Endothelial cell of umbilical vein (primary cell): ENCODE data around the gene CDC34. TPM values are rescaled to one million over a fixed set of nuclear protein-coding genes. Genes with fewer than 3 reads are reported as not detected.

Experiments
- BruUV-seq: library from RNA; stranded (reverse); fragments of 400-500 nt; replicated peaks from 2 replicates; lab custom pipeline; 2021; lab: Mats Ljungman, UMichigan
- CTCF ChIA-PET: fragments of 300-600, 350-600 bp; sonication (Branson Sonifier 250); formaldehyde crosslinking; loops from one replicate; lab custom pipeline; 2021; ENCODE audit warnings: antibody characterized with exemption, inconsistent platforms; lab: Charles Lee
- POLR2A ChIA-PET: fragments of 300-600, 350-600 bp; sonication (Branson Sonifier 250); formaldehyde crosslinking; loops from one replicate; lab custom pipeline; 2021; ENCODE audit warnings: antibody characterized with exemption, inconsistent platforms; lab: Charles Lee
- DNase-seq: peaks from one replicate; pipeline ENCODE4 v3.0.0-alpha.2; 2011; ENCODE audit warnings: low read depth, low spot score
- FAIRE-seq: peaks from 2 replicates; lab custom pipeline; 2011; peaks lifted over from hg19 to GRCh38; lab: Jason Lieb, UNC
- H2AFZ ChIP-seq: 2 replicates; pipeline ENCODE4 v1.6.0; 2012; ENCODE audit warnings: low read depth, low read length, control low read depth, inconsistent platforms
- H3K27ac ChIP-seq: 2 replicates; pipeline ENCODE4 v1.5.1; 2011; ENCODE audit warnings: low read depth, mild to moderate bottlenecking, control low read depth, low read length, moderate library complexity; ENCODE audit not compliant: insufficient read depth
- H3K27me3 ChIP-seq, 2 experiments: 2 replicates each; pipeline versions ENCODE4 v1.6.0 to v1.6.1; 2011; ENCODE audit warnings: low read length in 2 of 2, mixed read lengths in 1 of 2; ENCODE audit not compliant: control insufficient read depth in 2 of 2, insufficient read depth in 2 of 2
- H3K36me3 ChIP-seq, 2 experiments: 2 replicates in 1 of 2; 3 replicates in 1 of 2; pipeline ENCODE4 v1.5.1; 2011; ENCODE audit warnings: low read length in 2 of 2, mild to moderate bottlenecking in 1 of 2, moderate library complexity in 1 of 2; ENCODE audit not compliant: control insufficient read depth in 2 of 2, insufficient read depth in 2 of 2; ENCODE audit errors: extremely low read depth in 1 of 2
- H3K4me1 ChIP-seq: 3 replicates; pipeline ENCODE4 v1.5.1; 2011; ENCODE audit warnings: mild to moderate bottlenecking, low read length; ENCODE audit not compliant: control insufficient read depth, insufficient read depth; ENCODE audit errors: extremely low read depth
- H3K4me2 ChIP-seq: 2 replicates; pipeline ENCODE4 v1.6.1; 2011; ENCODE audit warnings: low read length, control low read depth, mixed read lengths; ENCODE audit not compliant: insufficient read depth
- H3K4me3 ChIP-seq, 3 experiments: fragments of 200-600 bp in 1 of 3; sonication (generic), shearing (Covaris generic) in 1 of 3; replicated peaks in 1 of 3; 2 replicates each; pipeline ENCODE4 v1.5.1; 2011 to 2016; ENCODE audit warnings: control low read depth in 3 of 3, low read length in 3 of 3, mild to moderate bottlenecking in 2 of 3, inconsistent platforms in 1 of 3, low read depth in 1 of 3, moderate library complexity in 1 of 3; ENCODE audit not compliant: insufficient read depth in 1 of 3
- H3K79me2 ChIP-seq: 2 replicates; pipeline ENCODE4 v1.6.0; 2012; ENCODE audit warnings: low read length, inconsistent platforms; ENCODE audit not compliant: control insufficient read depth, insufficient read depth
- H3K9ac ChIP-seq: replicated peaks from 2 replicates; pipeline ENCODE3; 2011; ENCODE audit warnings: low read length, control low read depth; ENCODE audit not compliant: insufficient read depth; ENCODE audit errors: extremely low read depth
- H3K9me1 ChIP-seq: replicated peaks from 3 replicates; pipeline ENCODE4 v1.6.0; 2011; ENCODE audit warnings: mild to moderate bottlenecking, low read length; ENCODE audit not compliant: control insufficient read depth, insufficient read depth; ENCODE audit errors: extremely low read depth
- H3K9me3 ChIP-seq: replicated peaks from 2 replicates; pipeline ENCODE4 v1.5.1; 2012; ENCODE audit warnings: low read length, inconsistent platforms; ENCODE audit not compliant: control insufficient read depth, insufficient read depth
- H4K20me1 ChIP-seq: replicated peaks from 2 replicates; pipeline ENCODE3; 2011; ENCODE audit warnings: mild to moderate bottlenecking, low read length; ENCODE audit not compliant: control insufficient read depth, insufficient read depth; ENCODE audit errors: extremely low read depth
- EZH2 ChIP-seq: IDR thresholded peaks from 2 replicates; pipeline ENCODE4 v1.6.1; 2012; ENCODE audit warnings: borderline replicate concordance, low read depth, mild to moderate bottlenecking, moderate library complexity, low read length, inconsistent platforms; ENCODE audit not compliant: severe bottlenecking
- FOS ChIP-seq: IDR thresholded peaks from 2 replicates; pipeline ENCODE4 v1.6.1; 2011; ENCODE audit warnings: mild to moderate bottlenecking, low read length, moderate library complexity, borderline replicate concordance; ENCODE audit not compliant: insufficient read depth
- GATA2 ChIP-seq: IDR thresholded peaks from 2 replicates; pipeline ENCODE4 v1.7.0; 2011; ENCODE audit warnings: low read depth, mild to moderate bottlenecking, moderate library complexity, mixed read lengths, low read length; ENCODE audit not compliant: insufficient read length, insufficient read depth
- MYC ChIP-seq: IDR thresholded peaks from one replicate; pipeline ENCODE4 v1.6.1; 2011; ENCODE audit warnings: mild to moderate bottlenecking, low read depth, low read length
- dilution Hi-C: fragments of 300-500 bp; cut with MboI; formaldehyde crosslinking; loops from one replicate; pipeline ENCODE4 v1.15.0; 2019; ENCODE audit warnings: low sequenced_read_pairs; ENCODE audit not compliant: extremely low pct_ligation_motif_present
- intact Hi-C: fragments of 100-400 bp; cut with micrococcal nuclease; formaldehyde crosslinking; loops from one replicate; pipeline ENCODE4 v1.10.0; 2022
- polyA plus RNA-seq, 4 experiments: library from polyadenylated mRNA; depleted of rRNA in 3 of 4; stranded (reverse) in 3 of 4; unstranded in 1 of 4; fragments of >200 nt; gene quantifications; 2 replicates each; pipeline versions ENCODE4 v1.2.1 to v1.2.3, GENCODE V29; 2011 to 2012; ENCODE audit warnings: missing spikeins in 1 of 4
- total RNA-seq: library from RNA; stranded (reverse); gene quantifications from 2 replicates; pipeline ENCODE4 v1.2.3, GENCODE V29; 2021
- TF ChIP-seq, protein P1 (sequence below), 2 donors: IDR thresholded peaks; 1 replicate in 1 of 2; 2 replicates in 1 of 2; pipeline ENCODE4 v1.5.1; 2011; ENCODE audit warnings: low read length in 2 of 2, mild to moderate bottlenecking in 2 of 2, moderate library complexity in 2 of 2, control low read depth in 1 of 2, inconsistent platforms in 1 of 2, low read depth in 1 of 2; ENCODE audit not compliant: insufficient read depth in 1 of 2; ENCODE audit errors: extremely low read depth in 1 of 2
- TF ChIP-seq, protein P2 (sequence below): IDR thresholded peaks from 2 replicates; pipeline ENCODE4 v1.6.1; 2011; ENCODE audit not compliant: insufficient read depth, insufficient read length

Gene CDC34
- total and polyA plus RNA-seq, 2 donors (not counting 3 experiments of a cell fraction or from before 2014, with no cell fraction given) = 90.4 to 92.9 TPM

DNA sequence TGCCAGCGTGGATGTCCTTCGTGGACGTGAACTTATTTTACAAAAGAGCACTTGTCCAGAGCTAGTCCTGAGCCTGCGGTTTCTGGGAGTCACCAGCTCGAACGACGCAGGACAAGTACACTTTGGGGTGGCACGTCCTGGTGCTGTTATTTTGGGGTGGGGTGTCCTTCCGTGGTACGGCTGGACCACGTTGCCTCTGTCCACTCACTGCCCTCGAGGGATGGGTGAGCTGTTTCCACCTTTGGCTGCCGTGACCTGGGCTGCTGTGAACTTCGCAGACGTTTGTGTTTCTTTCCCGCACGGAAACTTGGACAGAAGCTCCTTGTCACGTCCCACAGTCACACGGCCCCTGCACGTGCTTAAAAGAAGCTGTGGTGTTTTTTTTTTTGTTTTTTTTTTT, 23.3 kb downstream of the CDC34 start:
- FAIRE-seq = no peak
- no peak overlapping the region for H3K4me3 ChIP-seq
- DNase-seq = no peak
- no peaks in the 10 kb centered on the region for H4K20me1 ChIP-seq
- TF ChIP-seq, protein P1, sequence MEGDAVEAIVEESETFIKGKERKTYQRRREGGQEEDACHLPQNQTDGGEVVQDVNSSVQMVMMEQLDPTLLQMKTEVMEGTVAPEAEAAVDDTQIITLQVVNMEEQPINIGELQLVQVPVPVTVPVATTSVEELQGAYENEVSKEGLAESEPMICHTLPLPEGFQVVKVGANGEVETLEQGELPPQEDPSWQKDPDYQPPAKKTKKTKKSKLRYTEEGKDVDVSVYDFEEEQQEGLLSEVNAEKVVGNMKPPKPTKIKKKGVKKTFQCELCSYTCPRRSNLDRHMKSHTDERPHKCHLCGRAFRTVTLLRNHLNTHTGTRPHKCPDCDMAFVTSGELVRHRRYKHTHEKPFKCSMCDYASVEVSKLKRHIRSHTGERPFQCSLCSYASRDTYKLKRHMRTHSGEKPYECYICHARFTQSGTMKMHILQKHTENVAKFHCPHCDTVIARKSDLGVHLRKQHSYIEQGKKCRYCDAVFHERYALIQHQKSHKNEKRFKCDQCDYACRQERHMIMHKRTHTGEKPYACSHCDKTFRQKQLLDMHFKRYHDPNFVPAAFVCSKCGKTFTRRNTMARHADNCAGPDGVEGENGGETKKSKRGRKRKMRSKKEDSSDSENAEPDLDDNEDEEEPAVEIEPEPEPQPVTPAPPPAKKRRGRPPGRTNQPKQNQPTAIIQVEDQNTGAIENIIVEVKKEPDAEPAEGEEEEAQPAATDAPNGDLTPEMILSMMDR (IDR thresholded peaks at IDR 0.05; ENCODE audit: extremely low read depth in 1 of 2, insufficient read depth in 1 of 2, low read depth in 1 of 2, low read length in 2 of 2) = no peak
- TF ChIP-seq EZH2 (no peak), GATA2 (no peak), MYC (no peak), FOS (no peak)
- TF ChIP-seq, protein P2, sequence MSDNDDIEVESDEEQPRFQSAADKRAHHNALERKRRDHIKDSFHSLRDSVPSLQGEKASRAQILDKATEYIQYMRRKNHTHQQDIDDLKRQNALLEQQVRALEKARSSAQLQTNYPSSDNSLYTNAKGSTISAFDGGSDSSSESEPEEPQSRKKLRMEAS = no peak
- no peaks in the 10 kb centered on the region for H3K9me3 ChIP-seq
- no peaks in the 10 kb centered on the region for H3K27me3 ChIP-seq
- no TSS peak for BruUV-seq
- CTCF ChIA-PET = no interaction called here
- no peaks in the 10 kb centered on the region for H3K4me1 ChIP-seq
- POLR2A ChIA-PET = interaction anchor here (1.3 kb wide), 1 partner anchor 10 kb away, joined by 6 read pairs; no protein-coding TSS in a partner anchor
- no peak overlapping the region for H3K9ac ChIP-seq
- no peak overlapping the region for H3K4me2 ChIP-seq
- no peaks in the 10 kb centered on the region for H3K79me2 ChIP-seq
- dilution Hi-C loops = no loop called here
- no peaks in the 10 kb centered on the region for H3K36me3 ChIP-seq
- no peaks in the 10 kb centered on the region for H3K9me1 ChIP-seq
- no peak overlapping the region for H2AFZ ChIP-seq
- no peak overlapping the region for H3K27ac ChIP-seq
- intact Hi-C loops = no loop called here
